NCI-H82 treated with DMSO at 0.1 percent for 48 hours (cell line): ENCODE data around the gene ASB10.
A peak's percentile ranks its signal among the peaks of the same experiment; 100 is the strongest.

Source experiments
- DNase-seq: peaks from one replicate; lab custom pipeline; 2025; ENCODE audit not compliant: unreplicated experiment; lab: John Stamatoyannopoulos, UW

Gene ASB10

DNA sequence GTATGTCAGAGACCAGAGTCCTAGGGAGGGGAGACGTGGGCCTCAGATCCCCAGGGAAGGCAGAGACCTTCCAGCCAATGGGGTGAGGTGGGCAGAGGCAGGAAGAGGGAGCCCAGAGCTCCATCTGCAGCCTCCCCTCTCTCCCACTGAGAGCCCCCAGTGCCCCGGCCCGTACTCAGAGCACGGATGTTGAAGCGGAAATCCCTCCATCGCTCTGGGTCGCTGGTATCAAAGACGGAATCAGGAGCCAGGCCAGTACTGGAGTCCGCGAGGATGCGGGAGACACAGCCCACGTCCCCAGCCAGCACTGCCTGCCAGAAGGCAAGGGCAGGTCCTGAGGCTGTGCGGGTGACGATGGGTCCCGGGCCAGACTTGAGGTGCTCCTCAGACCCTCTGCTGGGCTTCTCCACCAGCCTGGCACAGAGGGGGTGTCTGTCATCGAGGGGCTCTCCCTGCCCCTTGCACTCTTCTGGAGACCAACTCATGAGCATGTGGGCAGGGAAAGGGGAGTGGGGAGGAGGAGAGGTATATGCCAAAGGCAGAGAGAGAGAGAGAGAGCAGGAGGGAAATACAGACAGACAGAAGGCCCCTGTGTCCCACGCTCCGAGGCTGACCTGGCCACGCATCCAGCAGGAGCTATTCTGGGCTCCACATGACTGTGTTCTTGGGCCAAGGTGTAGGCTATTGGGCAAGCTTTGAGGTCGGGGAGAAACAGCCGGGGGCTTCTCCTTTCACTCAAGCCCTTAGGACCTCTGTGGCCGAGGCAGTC, at the start of gene ASB10:
ASB10 (minus strand) TSS at position 611 of the 769 bp plus-strand sequence; CDS start at position 491, 120 bp downstream.
- no peak for DNase-seq

DNA sequence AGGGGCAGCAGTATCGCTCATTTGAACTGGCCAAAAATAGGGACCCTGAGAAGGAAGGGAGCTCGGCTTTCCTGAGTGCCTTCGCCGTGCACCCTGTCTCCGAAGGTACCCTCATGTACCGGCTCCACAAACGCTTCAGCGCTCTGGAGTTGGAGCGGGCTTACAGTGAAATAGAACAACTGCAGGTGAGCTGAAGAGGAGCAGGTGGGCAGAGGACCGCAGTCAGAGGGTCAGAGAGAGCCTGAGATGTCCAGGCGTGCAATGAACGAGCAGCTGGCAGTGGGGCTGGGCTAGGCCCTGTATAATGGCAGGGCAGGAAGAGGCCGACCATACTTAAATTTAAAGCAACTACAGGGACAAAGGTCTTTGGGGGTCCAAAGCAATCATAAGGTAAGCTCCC, 49.4 kb upstream of the ASB10 start:
- no peak for DNase-seq

- DNase-seq, result no peak
Observed at GRCh38 chr7:151235091-151235787, 48.2 kb upstream of the ASB10 start.

DNA sequence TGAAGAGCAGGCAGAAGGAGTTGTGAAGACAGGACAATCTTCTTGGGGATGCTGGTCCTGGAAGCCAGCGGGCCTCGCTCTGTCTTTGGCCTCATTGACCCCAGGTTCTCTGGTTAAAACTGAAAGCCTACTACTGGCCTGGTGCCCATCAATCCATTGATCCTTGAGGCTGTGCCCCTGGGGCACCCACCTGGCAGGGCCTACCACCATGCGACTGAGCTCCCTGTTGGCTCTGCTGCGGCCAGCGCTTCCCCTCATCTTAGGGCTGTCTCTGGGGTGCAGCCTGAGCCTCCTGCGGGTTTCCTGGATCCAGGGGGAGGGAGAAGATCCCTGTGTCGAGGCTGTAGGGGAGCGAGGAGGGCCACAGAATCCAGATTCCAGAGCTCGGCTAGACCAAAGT, 46.8 kb upstream of the ASB10 start:
- no peak for DNase-seq

GRCh38 chr7:151232917-151233701, 46.1 kb upstream of the ASB10 start:
- DNase-seq, result no peak

- peak; percentile 55 for DNase-seq
Observed at GRCh38 chr7:151232091-151232916, 45.3 kb upstream of the ASB10 start, which contains the start of gene CHPF2. Gene CHPF2, plus strand, starts transcription at chr7:151232483. Its CDS starts 1,529 bp downstream, at chr7:151234012.

DNA sequence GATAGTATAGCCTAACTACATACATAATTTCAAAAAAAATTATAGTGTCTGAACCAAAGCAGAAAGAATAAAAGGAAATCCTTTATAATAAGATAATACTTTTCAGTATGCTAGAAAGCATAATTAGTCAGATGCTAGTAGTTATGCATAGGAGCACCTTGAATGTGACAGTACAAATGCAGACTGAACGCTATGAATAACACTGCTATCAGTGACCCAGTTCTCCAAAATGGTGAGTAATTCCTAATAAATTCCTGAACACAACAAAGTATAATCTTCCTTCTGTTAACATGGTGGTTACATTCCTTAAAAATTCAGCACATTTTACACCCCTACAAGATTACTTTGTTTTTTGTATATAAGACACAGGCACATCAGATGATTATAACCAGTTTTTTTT, 44.0 kb upstream of the ASB10 start:
- DNase-seq, result no peak

GRCh38 chr7:151229249-151229648, 42.2 kb upstream of the ASB10 start:
- DNase-seq, result no peak

GRCh38 chr7:151228024-151228866, 41.2 kb upstream of the ASB10 start:
- no peak for DNase-seq

DNA sequence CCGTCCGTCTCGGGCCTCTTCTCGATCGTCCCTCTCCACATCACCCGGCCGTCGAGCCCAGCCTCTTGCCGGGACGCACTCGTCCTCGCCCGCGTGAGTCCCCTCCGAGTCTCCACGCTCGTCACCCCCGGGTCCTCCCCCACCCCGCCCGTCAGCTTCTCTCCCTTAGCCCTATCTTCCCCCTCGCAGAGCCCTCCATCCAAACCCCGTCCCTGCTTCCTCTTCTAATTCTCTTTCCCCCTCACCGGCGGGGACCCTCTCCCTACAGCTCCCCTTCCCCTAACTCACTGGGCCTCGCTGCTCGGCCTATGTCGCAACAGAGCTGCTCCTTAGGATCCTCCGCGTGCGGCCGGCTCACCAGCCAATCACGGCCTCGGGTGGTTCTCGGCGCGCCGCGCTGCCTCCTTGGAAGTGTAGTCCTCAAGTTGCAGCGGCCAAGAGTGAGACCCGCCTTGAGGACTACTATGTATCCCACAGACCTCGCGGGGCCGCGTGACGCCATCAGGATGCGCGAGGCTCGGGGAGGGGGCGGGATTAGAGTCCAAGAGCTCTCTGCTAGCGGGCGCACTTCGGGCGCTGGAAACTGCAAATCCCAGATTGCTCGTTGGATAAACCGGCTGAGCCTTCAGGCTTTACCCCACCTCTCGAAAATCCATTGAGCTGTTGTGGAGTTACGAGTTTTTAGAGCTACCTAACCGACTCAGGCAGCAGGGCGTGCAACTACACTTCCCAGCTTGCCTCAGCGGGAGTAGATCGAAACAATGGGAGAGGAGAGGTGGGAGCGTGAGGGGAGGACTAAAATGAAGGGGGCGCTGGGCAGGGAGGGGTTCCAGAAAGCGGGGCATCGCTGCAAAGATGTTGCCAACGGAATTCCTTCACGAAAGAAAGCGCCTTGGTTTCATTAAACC, 40.1 kb upstream of the ASB10 start, which contains the start of gene ABCF2:
ABCF2 (minus strand) TSS at position 331 of the 908 bp plus-strand sequence. CDS start 747 bp downstream, outside the sequence.
- DNase-seq, result peak; percentile 94

- DNase-seq, result no peak
Observed at GRCh38 chr7:151226560-151226874, 39.5 kb upstream of the ASB10 start.

- no peak for DNase-seq
Observed at GRCh38 chr7:151225948-151226510, 39.0 kb upstream of the ASB10 start.

DNA sequence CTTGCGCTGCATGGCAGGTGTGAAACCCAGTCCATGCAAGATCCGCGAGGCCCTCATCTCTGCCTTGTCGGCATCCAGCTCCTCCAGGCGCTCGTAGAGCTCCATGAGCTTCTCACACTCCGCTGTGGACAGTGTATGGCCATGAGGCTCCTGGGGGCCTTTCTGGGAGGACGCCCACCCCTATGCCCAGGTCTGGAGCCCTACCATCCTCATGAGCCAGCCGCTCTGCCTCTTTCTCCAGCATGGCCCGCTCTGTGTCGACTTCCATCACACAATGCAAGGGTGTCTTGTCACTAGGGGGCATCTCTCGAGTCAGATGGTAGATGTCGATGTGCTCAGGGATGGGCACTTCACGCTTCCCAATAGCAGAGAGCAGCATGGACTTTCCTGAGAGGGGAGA, 36.7 kb upstream of the ASB10 start:
- DNase-seq, result no peak

GRCh38 chr7:151218170-151218569, 31.1 kb upstream of the ASB10 start:
- no peak for DNase-seq

GRCh38 chr7:151215396-151215795, 28.3 kb upstream of the ASB10 start:
- DNase-seq, result no peak

GRCh38 chr7:151213826-151214225, 26.8 kb upstream of the ASB10 start:
- DNase-seq, result no peak

- DNase-seq, result no peak
Observed at GRCh38 chr7:151212626-151213025, 25.6 kb upstream of the ASB10 start.

DNA sequence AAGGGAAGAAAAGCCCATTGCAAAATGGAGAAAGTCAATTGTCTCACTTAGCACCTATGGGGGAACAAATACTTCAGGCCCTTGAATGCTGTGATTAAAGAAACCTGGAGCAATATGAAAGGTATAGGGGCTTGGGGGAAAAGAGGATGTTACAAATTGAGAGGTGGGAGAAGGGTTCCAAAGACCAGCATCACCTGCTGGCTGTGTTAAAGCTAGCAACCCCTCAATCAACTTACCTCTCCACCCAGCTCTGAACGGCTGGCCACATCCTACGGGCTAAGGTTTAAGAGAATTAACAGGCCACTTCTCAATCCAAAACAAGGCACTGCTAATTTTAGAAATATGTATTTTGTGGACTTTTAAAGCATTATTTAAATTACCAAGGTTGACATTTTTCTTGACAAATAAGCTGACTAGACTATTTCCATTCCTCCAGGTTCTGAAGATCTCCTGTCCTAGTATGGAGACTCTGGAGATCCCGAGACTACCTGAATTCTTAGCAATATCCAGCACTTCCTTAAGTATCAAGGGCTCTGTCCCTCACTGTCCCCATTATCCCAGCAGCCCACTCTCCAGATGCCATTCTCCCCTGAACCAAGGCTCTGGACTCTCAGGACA, 24.2 kb upstream of the ASB10 start:
- DNase-seq, result no peak
